ENCODE measurements around the gene C11orf91.

C11orf91 gene

GRCh38 chr11:33652431-33652830 lies 48.2 kb downstream of the C11orf91 start:
- TF ChIP-seq CTCF (conservative IDR thresholded peaks at IDR 0.05; ENCODE audit: control insufficient read depth, insufficient read depth, low read depth, low read length): no peak
- no peak overlapping the region for H3K4me3 ChIP-seq (ENCODE audit: control insufficient read depth, low read depth, low read length)
- no peak for DNase-seq (ENCODE audit: low read depth)

GRCh38 chr11:33651990-33652389 lies 48.6 kb downstream of the C11orf91 start:
- no peak for TF ChIP-seq CTCF (conservative IDR thresholded peaks at IDR 0.05; ENCODE audit: control insufficient read depth, insufficient read depth, low read depth, low read length)
- DNase-seq (ENCODE audit: low read depth): no peak

GRCh38 chr11:33651555-33651954 lies 49.1 kb downstream of the C11orf91 start:
- DNase-seq (ENCODE audit: low read depth): no peak
- no peak for TF ChIP-seq CTCF (conservative IDR thresholded peaks at IDR 0.05; ENCODE audit: control insufficient read depth, insufficient read depth, low read depth, low read length)
- no peak overlapping the region for H3K4me3 ChIP-seq (ENCODE audit: control insufficient read depth, low read depth, low read length)

More at GRCh38 chr11:33651990-33652389, 48.6 kb downstream of the C11orf91 start:
- no peak overlapping the region for H3K4me3 ChIP-seq (ENCODE audit: control insufficient read depth, low read depth, low read length)

GRCh38 chr11:33649944-33650343 lies 50.7 kb downstream of the C11orf91 start:
- no peak for TF ChIP-seq CTCF (conservative IDR thresholded peaks at IDR 0.05; ENCODE audit: control insufficient read depth, insufficient read depth, low read depth, low read length)
- DNase-seq (ENCODE audit: low read depth): no peak
- H3K4me3 ChIP-seq (ENCODE audit: control insufficient read depth, low read depth, low read length): no peak overlapping the region

Data from fibroblast of mammary gland (primary cell).